ENCODE results near the gene BRCC3.

- TF ChIP-seq CTCF (IDR thresholded peaks at IDR 0.05) (no peak), POLR2A (IDR thresholded peaks at IDR 0.05) (no peak)
Measured at GRCh38 chrX:155053656-155054055, 17.7 kb upstream of the BRCC3 start.

Data from heart left ventricle (tissue), 13 donors.